Stimulated activated CD8-positive, alpha-beta memory T cell treated with anti-CD3 and anti-CD28 coated beads, Interleukin-7, amount 100 ng/mL, for 24 hours (primary cell): ENCODE results near the gene TMEM108.

ENCODE experiments used
- DNase-seq: peaks from one replicate; pipeline ENCODE4 v3.0.0-alpha.2; 2020; ENCODE audit warnings: low read depth

Gene TMEM108

GRCh38 chr3:133236901-133237300 lies 198.7 kb downstream of the TMEM108 start:
- DNase-seq = no peak

- no peak for DNase-seq
Observed at GRCh38 chr3:133237380-133237779, 199.2 kb downstream of the TMEM108 start.

- DNase-seq = no peak
Observed at GRCh38 chr3:133238015-133238414, 199.8 kb downstream of the TMEM108 start.

- DNase-seq = no peak
Observed at GRCh38 chr3:133246119-133246518, 207.9 kb downstream of the TMEM108 start.

GRCh38 chr3:133246773-133247172 lies 208.6 kb downstream of the TMEM108 start:
- DNase-seq = no peak

- DNase-seq = no peak
Observed at GRCh38 chr3:133248389-133248788, 210.2 kb downstream of the TMEM108 start.

- no peak for DNase-seq
Observed at GRCh38 chr3:133249490-133249889, 211.3 kb downstream of the TMEM108 start.

- DNase-seq = no peak
Observed at GRCh38 chr3:133254151-133254550, 216.0 kb downstream of the TMEM108 start.

- no peak for DNase-seq
Observed at GRCh38 chr3:133254716-133255115, 216.5 kb downstream of the TMEM108 start.

- DNase-seq = no peak
Observed at GRCh38 chr3:133256787-133257483, 218.7 kb downstream of the TMEM108 start.

- DNase-seq = no peak
Observed at GRCh38 chr3:133258358-133258757, 220.2 kb downstream of the TMEM108 start.

- no peak for DNase-seq
Observed at GRCh38 chr3:133259767-133260166, 221.6 kb downstream of the TMEM108 start.

- no peak for DNase-seq
Observed at GRCh38 chr3:133262333-133262732, 224.1 kb downstream of the TMEM108 start.

GRCh38 chr3:133264920-133265319 lies 226.7 kb downstream of the TMEM108 start:
- DNase-seq = no peak

- no peak for DNase-seq
Observed at GRCh38 chr3:133268726-133269134, 230.5 kb downstream of the TMEM108 start.

- no peak for DNase-seq
Observed at GRCh38 chr3:133269393-133269792, 231.2 kb downstream of the TMEM108 start.

GRCh38 chr3:133270631-133271030 lies 232.4 kb downstream of the TMEM108 start:
- DNase-seq = no peak

GRCh38 chr3:133271042-133271441 lies 232.9 kb downstream of the TMEM108 start:
- no peak for DNase-seq

- no peak for DNase-seq
Observed at GRCh38 chr3:133271539-133271938, 233.3 kb downstream of the TMEM108 start.

GRCh38 chr3:133273346-133273745 lies 235.2 kb downstream of the TMEM108 start:
- DNase-seq = no peak

GRCh38 chr3:133274477-133274876 lies 236.3 kb downstream of the TMEM108 start:
- no peak for DNase-seq

GRCh38 chr3:133276594-133276993 lies 238.4 kb downstream of the TMEM108 start:
- no peak for DNase-seq

- DNase-seq = no peak
Observed at GRCh38 chr3:133277813-133278212, 239.6 kb downstream of the TMEM108 start.
